Mammary epithelial cell (primary cell): Measurements from ENCODE around the gene TGM2.

Experiments used
- CTCF ChIP-seq, 2 donors: IDR thresholded peaks in 1 of 2; conservative IDR thresholded peaks in 1 of 2; 2 replicates each; pipeline ENCODE4 v1.5.1; 2011 to 2012; ENCODE audit warnings: inconsistent platforms in 2 of 2, low read length in 2 of 2, mild to moderate bottlenecking in 2 of 2, control low read depth in 1 of 2, low read depth in 1 of 2; ENCODE audit not compliant: insufficient read depth in 1 of 2; ENCODE audit errors: extremely low read depth in 1 of 2
- EZH2 ChIP-seq: IDR thresholded peaks from 2 replicates; pipeline ENCODE4 v1.6.1; 2012; ENCODE audit warnings: low read length, inconsistent platforms, borderline replicate concordance

GRCh38 chr20:38115205-38115604 lies 49.9 kb downstream of the TGM2 start:
- TF ChIP-seq CTCF (conservative IDR thresholded peaks at IDR 0.05 in 1 of 2, IDR thresholded peaks at IDR 0.05 in 1 of 2; ENCODE audit: extremely low read depth in 1 of 2, insufficient read depth in 1 of 2, low read depth in 1 of 2, low read length in 2 of 2) (peak in 1 of 2 donors; percentile 4), EZH2 (no peak)
